Type B pancreatic cell (in vitro differentiated cells): ENCODE results near the gene PDE8A. TPM values are rescaled to one million over a fixed set of nuclear protein-coding genes. Genes with fewer than 3 reads are reported as not detected.

Source experiments
- DNase-seq: peaks from one replicate; pipeline ENCODE4 v3.0.0; 2021; ENCODE audit warnings: mixed read lengths; ENCODE audit not compliant: unreplicated experiment; ENCODE audit errors: extremely low spot score
- H3K27ac Mint-ChIP-seq: 2 replicates; pipeline ENCODE4 v1.8.0; 2021; ENCODE audit warnings: mild to moderate bottlenecking, mixed read lengths
- H3K27me3 Mint-ChIP-seq: 2 replicates; pipeline ENCODE4 v1.8.0; 2021; ENCODE audit warnings: mixed read lengths
- H3K36me3 Mint-ChIP-seq: 2 replicates; pipeline ENCODE4 v1.8.0; 2021; ENCODE audit warnings: mixed read lengths
- H3K4me1 Mint-ChIP-seq: one replicate; pipeline ENCODE4 v1.8.0; 2021; ENCODE audit warnings: mixed read lengths; ENCODE audit not compliant: unreplicated experiment
- H3K4me3 Mint-ChIP-seq: 2 replicates; pipeline ENCODE4 v1.8.0; 2021; ENCODE audit warnings: mild to moderate bottlenecking, mixed read lengths
- H3K9me3 Mint-ChIP-seq: 2 replicates; pipeline ENCODE4 v1.8.0; 2021; ENCODE audit warnings: mixed read lengths
- total RNA-seq: library from RNA; stranded (reverse); gene quantifications from 2 replicates; pipeline ENCODE4 v1.2.1, GENCODE V29; 2021; ENCODE audit warnings: low replicate concordance
- TF ChIP-seq, protein P1 (sequence below): fragments of 200-600 bp; sonication (generic); conservative IDR thresholded peaks from 2 replicates; pipeline ENCODE4 v1.5.0; 2021; ENCODE audit warnings: antibody characterized with exemption, mild to moderate bottlenecking

PDE8A gene
- total RNA-seq, 1 donor from 2014 or later = 22.8 TPM

DNA sequence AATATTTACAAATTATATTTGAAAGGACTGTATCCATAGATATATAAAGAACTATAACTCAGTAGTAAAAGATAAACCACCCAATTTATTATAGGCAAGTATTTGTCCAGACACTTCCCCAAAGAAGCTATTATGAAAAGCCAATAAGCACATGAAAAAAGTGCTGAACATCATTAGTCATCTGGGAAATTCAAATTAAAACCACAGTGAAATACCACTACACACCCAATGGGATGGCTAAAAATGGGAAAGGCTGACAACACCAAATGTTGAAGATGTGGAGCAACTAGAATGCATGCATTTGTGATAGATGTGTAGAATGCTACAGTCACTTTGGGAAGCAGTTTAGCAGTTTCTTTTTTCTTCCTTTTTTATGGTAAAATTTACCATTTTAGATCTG lies 147.0 kb downstream of the PDE8A start:
- Mint-ChIP-seq H3K4me3 (no peak overlapping the region), H3K36me3 (peaks cover 53% of the 10 kb centered on the region), H3K27me3 (no peaks in the 10 kb centered on the region), H3K27ac (no peak overlapping the region), H3K9me3 (no peaks in the 10 kb centered on the region), H3K4me1 (peaks cover 4% of the 10 kb centered on the region)
- no peak for DNase-seq
- TF ChIP-seq, protein P1, sequence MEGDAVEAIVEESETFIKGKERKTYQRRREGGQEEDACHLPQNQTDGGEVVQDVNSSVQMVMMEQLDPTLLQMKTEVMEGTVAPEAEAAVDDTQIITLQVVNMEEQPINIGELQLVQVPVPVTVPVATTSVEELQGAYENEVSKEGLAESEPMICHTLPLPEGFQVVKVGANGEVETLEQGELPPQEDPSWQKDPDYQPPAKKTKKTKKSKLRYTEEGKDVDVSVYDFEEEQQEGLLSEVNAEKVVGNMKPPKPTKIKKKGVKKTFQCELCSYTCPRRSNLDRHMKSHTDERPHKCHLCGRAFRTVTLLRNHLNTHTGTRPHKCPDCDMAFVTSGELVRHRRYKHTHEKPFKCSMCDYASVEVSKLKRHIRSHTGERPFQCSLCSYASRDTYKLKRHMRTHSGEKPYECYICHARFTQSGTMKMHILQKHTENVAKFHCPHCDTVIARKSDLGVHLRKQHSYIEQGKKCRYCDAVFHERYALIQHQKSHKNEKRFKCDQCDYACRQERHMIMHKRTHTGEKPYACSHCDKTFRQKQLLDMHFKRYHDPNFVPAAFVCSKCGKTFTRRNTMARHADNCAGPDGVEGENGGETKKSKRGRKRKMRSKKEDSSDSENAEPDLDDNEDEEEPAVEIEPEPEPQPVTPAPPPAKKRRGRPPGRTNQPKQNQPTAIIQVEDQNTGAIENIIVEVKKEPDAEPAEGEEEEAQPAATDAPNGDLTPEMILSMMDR = no peak

DNA sequence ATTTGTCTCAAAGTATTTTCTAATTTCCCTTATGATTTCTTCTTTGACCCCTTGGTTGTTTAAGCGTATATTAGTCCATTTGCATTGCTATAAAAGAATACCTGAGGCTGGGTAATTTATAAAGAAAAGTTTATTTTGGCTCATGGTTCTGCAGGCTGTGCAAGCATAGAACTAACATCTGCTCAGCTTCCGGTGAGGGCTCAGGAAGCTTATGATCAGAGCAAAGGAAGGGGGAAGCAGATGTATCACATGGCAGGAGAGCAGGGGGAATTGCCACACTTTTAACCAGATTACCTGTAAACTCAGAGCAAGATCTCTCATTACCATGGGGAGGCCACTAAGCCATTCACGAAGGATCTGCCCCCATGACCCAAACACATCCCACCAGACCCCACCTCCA lies 148.2 kb downstream of the PDE8A start:
- peaks cover 53% of the 10 kb centered on the region for H3K36me3 Mint-ChIP-seq
- H3K27ac Mint-ChIP-seq = no peak overlapping the region

DNA sequence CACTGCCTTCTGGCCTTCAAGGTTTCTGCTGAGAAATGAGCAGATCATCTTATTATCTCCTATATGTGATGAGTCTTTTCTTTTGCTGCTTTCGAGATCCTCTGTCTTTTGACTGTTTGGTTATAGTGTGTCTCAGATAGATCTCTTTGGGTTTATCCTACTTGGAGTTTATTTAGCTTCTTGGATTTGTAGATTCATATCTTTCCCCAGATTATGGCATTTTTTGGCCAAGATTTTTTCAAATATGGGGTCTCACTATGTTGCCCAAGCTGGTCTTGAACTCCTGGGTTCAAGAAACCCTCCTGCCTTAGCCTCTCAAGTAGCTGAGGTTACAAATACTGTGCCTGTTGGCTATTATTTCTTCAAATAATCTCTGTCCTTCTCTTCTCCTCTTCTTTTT lies 150.3 kb downstream of the PDE8A start:
- no peaks in the 10 kb centered on the region for H3K27me3 Mint-ChIP-seq
- no peaks in the 10 kb centered on the region for H3K4me1 Mint-ChIP-seq
- TF ChIP-seq, protein P1 = no peak
- H3K9me3 Mint-ChIP-seq = no peaks in the 10 kb centered on the region
- no peak overlapping the region for H3K27ac Mint-ChIP-seq
- peaks cover 49% of the 10 kb centered on the region for H3K36me3 Mint-ChIP-seq
- no peak for DNase-seq
- no peak overlapping the region for H3K4me3 Mint-ChIP-seq

More for the DNA sequence above, 148.2 kb downstream of the PDE8A start:
- Mint-ChIP-seq H3K4me3 (no peak overlapping the region), H3K27me3 (no peaks in the 10 kb centered on the region), H3K9me3 (no peaks in the 10 kb centered on the region), H3K4me1 (peaks cover 4% of the 10 kb centered on the region)
- no peak for DNase-seq
- TF ChIP-seq, protein P1 = no peak

DNA sequence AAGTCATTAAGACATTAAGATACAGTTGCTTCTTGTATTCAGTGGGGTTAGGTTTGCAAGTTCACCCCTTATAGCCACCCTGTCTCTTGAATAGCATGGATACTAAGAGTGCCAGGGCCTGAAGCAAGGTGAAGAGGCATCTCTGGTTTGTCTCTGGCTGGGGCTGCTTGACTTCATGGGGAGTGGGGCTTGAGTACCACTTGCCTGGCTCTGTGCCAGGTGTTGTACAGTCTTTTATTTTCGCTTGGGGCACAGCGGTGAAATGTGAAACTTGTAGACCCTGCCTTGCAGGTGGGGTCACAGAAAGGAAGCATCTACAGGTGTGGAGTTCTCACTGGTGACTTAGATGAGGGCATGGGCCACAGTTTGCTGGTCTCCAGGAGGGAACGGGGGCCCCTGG lies 152.1 kb downstream of the PDE8A start:
- TF ChIP-seq, protein P1 = no peak
- no peak overlapping the region for H3K27ac Mint-ChIP-seq
- peaks cover 43% of the 10 kb centered on the region for H3K36me3 Mint-ChIP-seq
- DNase-seq = no peak
- no peaks in the 10 kb centered on the region for H3K4me1 Mint-ChIP-seq
- H3K4me3 Mint-ChIP-seq = no peak overlapping the region
- H3K9me3 Mint-ChIP-seq = no peaks in the 10 kb centered on the region
- H3K27me3 Mint-ChIP-seq = no peaks in the 10 kb centered on the region

DNA sequence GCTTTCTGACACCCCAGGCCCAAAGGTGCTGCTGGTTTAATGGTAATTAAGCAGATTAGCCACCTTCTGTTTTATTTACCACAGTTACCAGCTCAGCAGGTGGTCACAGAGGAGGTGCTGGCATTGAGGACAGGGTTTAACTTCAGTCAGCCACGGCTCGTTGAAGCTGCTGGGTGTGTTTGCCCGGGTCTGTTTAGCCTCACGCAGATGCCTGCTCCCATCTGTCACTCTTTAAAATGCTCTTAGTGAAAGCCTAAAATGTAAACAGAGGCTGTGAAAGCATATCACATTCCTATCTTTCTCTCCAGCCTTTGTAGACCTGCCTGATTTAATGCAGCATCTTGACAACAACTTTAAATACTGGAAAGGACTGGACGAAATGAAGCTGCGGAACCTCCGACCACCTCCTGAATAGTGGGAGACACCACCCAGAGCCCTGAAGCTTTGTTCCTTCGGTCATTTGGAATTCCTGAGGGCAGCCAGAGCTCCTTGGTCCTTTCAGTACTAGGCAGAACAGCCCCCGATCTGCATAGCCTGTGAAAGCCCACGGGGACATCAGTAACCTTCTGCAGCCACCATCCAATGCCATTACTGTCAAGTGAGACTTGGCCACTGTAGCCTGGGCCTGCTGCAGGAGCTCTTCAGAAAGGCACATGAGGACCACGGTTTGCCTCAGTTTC lies 156.0 kb downstream of the PDE8A start:
- Mint-ChIP-seq H3K27me3 (no peaks in the 10 kb centered on the region), H3K27ac (no peak overlapping the region), H3K36me3 (peaks cover 21% of the 10 kb centered on the region), H3K9me3 (no peaks in the 10 kb centered on the region), H3K4me3 (no peak overlapping the region), H3K4me1 (peaks cover 4% of the 10 kb centered on the region)
- TF ChIP-seq, protein P1 = no peak
- no peak for DNase-seq
